NB4 (cell line): Measurements from ENCODE around the gene IL22RA2.
"Not testable (repeated sequence)": the region's sequence is repeated elsewhere in the genome, so short reads cannot be mapped to it uniquely, and the experiment has no call there.

Source experiments
- DNase-seq: peaks from one replicate; pipeline ENCODE4 v3.0.0; 2010; ENCODE audit warnings: low read depth
- H3K4me3 ChIP-seq: one replicate; pipeline ENCODE4 v1.5.1; 2011; ENCODE audit warnings: mild to moderate bottlenecking, low read depth, low read length, moderate library complexity
- MAX ChIP-seq: IDR thresholded peaks from 2 replicates; pipeline ENCODE4 v1.6.1; 2011; ENCODE audit warnings: low read depth, low read length
- MYC ChIP-seq: IDR thresholded peaks from 2 replicates; pipeline ENCODE4 v1.6.1; 2011; ENCODE audit warnings: low read depth, low read length
- POLR2A ChIP-seq: IDR thresholded peaks from 2 replicates; pipeline ENCODE4 v1.6.1; 2011; ENCODE audit warnings: mild to moderate bottlenecking; ENCODE audit not compliant: insufficient read length; ENCODE audit errors: extremely low read depth
- TF ChIP-seq, protein P1 (sequence below): IDR thresholded peaks from one replicate; pipeline ENCODE4 v1.5.1; 2012; ENCODE audit warnings: low read depth, low read length

IL22RA2 gene

DNA sequence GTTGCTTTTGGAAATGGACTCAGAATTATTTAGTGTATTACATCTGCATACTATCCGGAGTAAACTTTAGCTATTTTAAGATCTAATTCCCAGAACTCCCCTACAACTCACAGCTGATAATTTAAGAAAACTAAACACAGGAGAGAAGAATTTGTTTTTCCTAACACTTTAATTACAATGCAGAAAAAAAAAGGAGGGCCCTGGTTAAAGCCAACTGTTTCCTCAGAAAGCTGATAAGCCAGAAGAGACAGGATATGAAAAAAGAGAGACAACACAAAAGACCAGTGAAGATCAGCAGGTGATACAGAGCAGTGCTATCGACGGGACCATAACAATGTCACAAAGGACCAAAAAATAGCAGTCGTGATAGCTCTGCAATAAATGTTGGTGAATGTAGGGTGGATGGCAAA, 39.9 kb upstream of the IL22RA2 start:
- no peak for TF ChIP-seq MYC
- TF ChIP-seq, protein P1, sequence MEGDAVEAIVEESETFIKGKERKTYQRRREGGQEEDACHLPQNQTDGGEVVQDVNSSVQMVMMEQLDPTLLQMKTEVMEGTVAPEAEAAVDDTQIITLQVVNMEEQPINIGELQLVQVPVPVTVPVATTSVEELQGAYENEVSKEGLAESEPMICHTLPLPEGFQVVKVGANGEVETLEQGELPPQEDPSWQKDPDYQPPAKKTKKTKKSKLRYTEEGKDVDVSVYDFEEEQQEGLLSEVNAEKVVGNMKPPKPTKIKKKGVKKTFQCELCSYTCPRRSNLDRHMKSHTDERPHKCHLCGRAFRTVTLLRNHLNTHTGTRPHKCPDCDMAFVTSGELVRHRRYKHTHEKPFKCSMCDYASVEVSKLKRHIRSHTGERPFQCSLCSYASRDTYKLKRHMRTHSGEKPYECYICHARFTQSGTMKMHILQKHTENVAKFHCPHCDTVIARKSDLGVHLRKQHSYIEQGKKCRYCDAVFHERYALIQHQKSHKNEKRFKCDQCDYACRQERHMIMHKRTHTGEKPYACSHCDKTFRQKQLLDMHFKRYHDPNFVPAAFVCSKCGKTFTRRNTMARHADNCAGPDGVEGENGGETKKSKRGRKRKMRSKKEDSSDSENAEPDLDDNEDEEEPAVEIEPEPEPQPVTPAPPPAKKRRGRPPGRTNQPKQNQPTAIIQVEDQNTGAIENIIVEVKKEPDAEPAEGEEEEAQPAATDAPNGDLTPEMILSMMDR = no peak
- TF ChIP-seq MAX = no peak
- H3K4me3 ChIP-seq = no peak overlapping the region
- DNase-seq = no peak

- no peak for DNase-seq
- TF ChIP-seq, protein P1 = no peak
- no peak for TF ChIP-seq POLR2A
- TF ChIP-seq MYC = no peak
- no peak for TF ChIP-seq MAX
Observed at GRCh38 chr6:137211910-137212309, 38.5 kb upstream of the IL22RA2 start.

DNA sequence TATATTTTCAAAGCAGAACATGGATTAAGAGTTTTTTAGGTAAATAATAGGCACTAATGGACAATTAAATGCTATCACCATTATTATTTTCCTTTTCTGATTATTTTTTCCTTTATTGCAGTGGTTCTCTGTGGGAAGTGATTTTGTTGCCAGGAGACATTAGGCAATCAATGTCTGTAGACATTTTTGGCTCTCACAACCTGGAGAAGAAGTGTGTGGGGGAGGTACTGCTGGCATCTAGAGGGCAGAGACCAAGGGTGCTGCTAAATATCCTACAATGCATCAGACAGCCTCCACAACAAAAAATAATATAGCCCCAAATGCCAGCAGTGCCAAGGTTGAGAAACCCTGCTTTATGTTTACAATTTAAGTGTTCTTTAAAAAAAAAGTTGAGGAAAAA, 37.5 kb upstream of the IL22RA2 start:
- no peak for TF ChIP-seq MAX
- TF ChIP-seq, protein P1 = no peak
- TF ChIP-seq MYC = no peak
- no peak for TF ChIP-seq POLR2A
- H3K4me3 ChIP-seq = no peak overlapping the region
- no peak for DNase-seq

More at GRCh38 chr6:137211910-137212309, 38.5 kb upstream of the IL22RA2 start:
- H3K4me3 ChIP-seq = no peak overlapping the region

DNA sequence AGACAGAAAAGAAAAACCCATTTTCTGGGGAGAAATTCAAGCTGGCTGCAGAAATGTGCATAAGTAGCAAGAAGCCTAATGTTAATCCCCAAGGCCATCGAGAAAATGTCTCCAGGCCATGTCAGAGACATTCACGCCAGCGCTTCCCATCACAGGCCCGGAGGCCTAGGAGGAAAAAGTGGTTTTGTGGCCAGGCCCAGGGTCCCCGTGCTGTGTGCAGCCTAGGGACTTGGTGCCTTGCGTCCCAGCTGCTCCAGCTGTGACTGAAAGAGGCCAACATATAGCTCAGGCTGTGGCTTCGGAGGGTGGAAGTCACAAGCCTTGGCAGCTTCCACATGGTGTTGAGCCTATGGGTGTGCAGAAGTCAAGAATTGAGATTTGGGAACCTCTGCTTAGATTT, 34.8 kb upstream of the IL22RA2 start:
- DNase-seq = no peak
- no peak overlapping the region for H3K4me3 ChIP-seq
- TF ChIP-seq MYC (no peak), MAX (no peak), POLR2A (no peak)
- TF ChIP-seq, protein P1 = no peak

DNA sequence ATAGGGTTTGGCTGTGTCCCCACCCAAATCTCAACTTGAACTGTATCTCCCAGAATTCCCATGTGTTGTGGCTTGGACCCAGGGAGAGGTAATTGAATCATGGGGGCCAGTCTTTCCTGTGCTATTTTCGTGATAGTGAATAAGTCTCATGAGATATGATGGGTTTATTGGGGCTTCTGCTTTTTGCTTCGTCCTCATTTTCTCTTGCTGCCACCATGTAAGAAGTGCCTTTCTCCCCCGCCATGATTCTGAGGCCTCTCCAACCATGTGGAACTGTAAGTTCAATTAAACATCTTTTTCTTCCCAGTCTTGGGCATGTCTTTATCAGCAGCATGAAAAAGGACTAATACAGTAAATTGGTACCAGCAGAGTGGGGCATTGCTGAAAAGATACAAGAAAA, 34.0 kb upstream of the IL22RA2 start:
- DNase-seq, H3K4me3 ChIP-seq: not testable (repeated sequence)

- H3K4me3 ChIP-seq = no peak overlapping the region
- no peak for DNase-seq
- TF ChIP-seq, protein P1 = no peak
- TF ChIP-seq POLR2A = no peak
- no peak for TF ChIP-seq MYC
- TF ChIP-seq MAX = no peak
Observed at GRCh38 chr6:137206577-137206976, 33.1 kb upstream of the IL22RA2 start.
